T-helper 1 cell (primary cell): ENCODE data around the gene C12orf43.

Source experiments
- DNase-seq, 5 donors: peaks; one replicate each; pipeline ENCODE4 v3.0.0-alpha.2; 2012 to 2020

Gene C12orf43

GRCh38 chr12:121030576-121031212 is 14.4 kb upstream of the C12orf43 start:
- no peak for DNase-seq

GRCh38 chr12:121026274-121027045 is 10.2 kb upstream of the C12orf43 start:
- no peak for DNase-seq

- DNase-seq = no peak
Measured at GRCh38 chr12:121025442-121026226, 9.3 kb upstream of the C12orf43 start.

DNA sequence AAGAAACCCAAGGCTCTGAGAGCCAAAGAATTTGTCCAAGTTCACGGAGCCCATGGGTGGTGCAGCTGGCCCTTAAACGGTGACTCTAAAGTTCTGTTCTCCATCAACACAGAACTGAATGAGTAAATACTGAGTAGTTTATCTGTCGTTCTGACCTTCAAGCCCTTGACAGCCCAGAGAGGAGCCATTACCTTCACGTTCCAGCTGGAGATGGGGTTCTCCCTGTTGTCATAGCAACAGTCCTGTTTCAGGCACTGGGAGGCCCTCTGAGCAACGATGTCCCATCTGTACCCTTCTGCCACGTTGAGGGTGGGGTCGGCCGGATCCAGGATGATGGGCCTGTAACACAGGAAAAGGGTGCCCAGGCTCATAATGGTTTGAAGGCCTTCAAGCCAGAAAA is 7.5 kb upstream of the C12orf43 start:
- DNase-seq = no peak

- DNase-seq = no peak
Measured at GRCh38 chr12:121022713-121023112, 6.4 kb upstream of the C12orf43 start.

DNA sequence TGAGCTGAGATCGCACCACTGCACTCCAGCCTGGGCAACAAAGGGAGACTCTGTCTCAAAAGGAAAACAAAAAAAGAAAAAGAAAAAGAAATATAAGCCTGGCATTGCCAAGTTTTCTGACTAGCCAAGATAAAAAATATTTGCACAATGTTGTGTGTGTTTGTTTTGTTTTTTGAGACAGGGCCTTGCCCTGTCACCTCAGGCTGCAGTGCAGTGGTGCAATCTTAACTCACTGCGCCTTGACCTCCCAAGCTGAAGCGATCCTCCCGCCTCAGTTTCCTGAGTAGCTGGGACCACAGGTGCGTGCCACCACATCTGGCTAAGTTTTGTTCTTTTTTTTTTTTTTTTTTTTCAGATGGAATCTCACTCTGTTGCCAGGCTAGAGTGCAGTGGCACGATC is 5.5 kb upstream of the C12orf43 start:
- DNase-seq = no peak

GRCh38 chr12:121018860-121019617 is 2.8 kb upstream of the C12orf43 start:
- no peak for DNase-seq

- DNase-seq = no peak
Measured at GRCh38 chr12:121017966-121018491, 1.7 kb upstream of the C12orf43 start.

DNA sequence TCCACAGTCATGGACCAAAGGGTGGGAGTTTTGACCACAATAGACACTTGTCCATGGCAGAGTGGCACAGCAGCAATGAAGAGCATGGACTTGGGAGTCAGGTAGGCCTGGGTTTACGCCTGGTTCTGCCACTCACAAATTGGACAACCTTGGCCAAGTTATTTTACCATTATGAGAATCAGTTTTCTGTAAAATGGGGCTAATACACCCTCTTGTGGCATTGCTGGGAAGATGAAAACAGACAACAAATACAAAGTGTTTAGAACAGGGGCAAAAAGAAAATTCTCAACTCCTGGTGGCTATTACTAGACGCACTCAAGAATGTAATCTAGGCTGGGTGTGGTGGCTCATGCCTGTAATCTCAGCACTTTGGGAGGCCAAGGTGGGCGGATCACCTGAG is 2.6 kb downstream of the C12orf43 start:
- no peak for DNase-seq

GRCh38 chr12:121011820-121012219 is 4.5 kb downstream of the C12orf43 start:
- DNase-seq = no peak

DNA sequence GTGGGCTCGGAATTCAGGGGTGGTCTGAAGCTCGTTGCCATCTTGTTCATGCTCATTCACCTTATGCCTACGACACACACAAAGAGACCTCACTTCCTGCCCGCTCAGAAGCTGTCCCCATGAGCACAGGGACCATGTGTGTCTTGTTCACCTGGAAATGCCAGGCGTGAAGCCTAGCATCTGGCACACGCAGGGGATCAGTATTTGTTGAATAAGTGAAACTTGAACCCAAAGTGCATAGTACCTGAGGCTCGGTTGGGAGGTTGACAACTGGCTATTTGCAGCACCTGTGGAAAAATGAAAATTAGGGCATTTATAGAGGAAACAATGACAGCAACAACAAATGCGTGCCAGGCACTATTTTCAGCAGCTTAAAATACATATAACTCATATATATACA is 5.4 kb downstream of the C12orf43 start:
- no peak for DNase-seq

DNA sequence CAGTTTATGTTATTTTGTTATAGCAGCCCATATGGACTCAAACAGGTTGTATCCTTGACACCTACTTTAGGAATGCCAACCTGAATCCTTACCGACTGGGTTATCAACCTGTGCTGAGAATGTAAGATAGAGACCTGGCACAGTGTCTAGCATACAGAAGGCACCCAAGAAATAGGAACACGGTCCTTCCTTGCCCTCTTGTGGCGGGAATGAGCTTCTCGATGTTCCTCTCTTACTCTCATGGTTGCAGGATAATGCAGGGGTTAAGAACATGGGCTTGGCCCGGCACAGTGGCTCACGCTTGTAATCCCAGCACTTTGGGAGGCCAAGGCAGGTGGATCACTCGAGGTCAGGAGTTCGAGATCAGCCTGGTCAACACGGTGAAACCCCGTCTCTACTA is 6.5 kb downstream of the C12orf43 start:
- no peak for DNase-seq

DNA sequence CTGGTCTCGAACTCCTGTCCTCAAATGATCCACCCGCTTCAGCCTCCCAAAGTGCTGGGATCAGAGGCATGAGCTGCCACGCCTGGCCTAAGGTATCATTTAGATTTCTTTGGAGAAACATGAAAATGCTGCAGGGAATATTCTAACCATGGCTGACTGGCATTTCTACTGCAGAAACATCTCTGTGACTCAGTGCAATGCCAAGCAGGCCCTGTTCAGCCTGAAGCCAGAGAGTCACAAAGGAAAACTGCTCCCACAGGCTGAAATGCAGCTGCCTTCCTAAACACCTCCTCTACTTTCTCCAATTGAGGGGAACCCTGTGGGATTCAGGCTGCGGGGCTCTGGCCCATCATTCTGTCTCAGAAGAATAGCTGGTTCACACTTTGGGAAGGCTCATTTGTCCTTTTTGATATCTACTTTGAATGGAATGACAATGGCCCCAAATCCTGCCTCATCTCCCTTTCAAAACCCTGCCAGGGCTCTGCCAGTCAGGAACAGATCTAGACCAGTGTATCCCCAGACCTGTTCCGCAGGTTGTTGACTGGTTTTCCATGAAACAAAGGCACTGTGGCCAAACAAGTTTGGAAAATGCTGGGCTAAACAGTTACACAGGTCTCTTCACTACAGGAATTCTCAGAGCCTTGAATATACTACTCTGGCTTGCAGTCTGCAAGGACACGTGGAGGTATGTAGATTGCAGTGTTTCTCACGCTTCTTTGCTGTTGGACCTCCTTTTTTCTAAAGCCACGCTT is 7.8 kb downstream of the C12orf43 start:
- no peak for DNase-seq

GRCh38 chr12:121005346-121005815 is 10.9 kb downstream of the C12orf43 start:
- peak in 2 of 5 donors; percentile 26 to 64 for DNase-seq

- DNase-seq = no peak
Measured at GRCh38 chr12:121004253-121004815, 12.0 kb downstream of the C12orf43 start.

GRCh38 chr12:121003650-121004049 is 12.6 kb downstream of the C12orf43 start:
- DNase-seq = no peak

- no peak for DNase-seq
Measured at GRCh38 chr12:121001841-121002483, 14.3 kb downstream of the C12orf43 start.

GRCh38 chr12:121001060-121001459 is 15.2 kb downstream of the C12orf43 start:
- no peak for DNase-seq

GRCh38 chr12:121000530-121000929 is 15.8 kb downstream of the C12orf43 start:
- no peak for DNase-seq

GRCh38 chr12:120999191-121000120 is 16.8 kb downstream of the C12orf43 start:
- no peak for DNase-seq
